Upper lobe of right lung (tissue), 1 donor: ENCODE results near the gene EML1. TPM values are rescaled to one million over a fixed set of nuclear protein-coding genes. Genes with fewer than 3 reads are reported as not detected.

Source experiments
- ATAC-seq: fragments of 200-7000 bp; cut with Tn5 transposase; one replicate; pipeline ENCODE4 v1.9.1; 2020; ENCODE audit warnings: mild to moderate bottlenecking, moderate library complexity
- DNase-seq: peaks from one replicate; pipeline ENCODE4 v3.0.0-alpha.2; 2020
- H3K27ac ChIP-seq: fragments of 200-600 bp; one replicate; pipeline ENCODE4 v1.8.0; 2022
- H3K27me3 ChIP-seq: fragments of 200-600 bp; one replicate; pipeline ENCODE4 v1.8.0; 2022; ENCODE audit warnings: mild to moderate bottlenecking
- H3K36me3 ChIP-seq: fragments of 200-600 bp; one replicate; pipeline ENCODE4 v1.8.0; 2022
- H3K4me1 ChIP-seq: fragments of 200-600 bp; one replicate; pipeline ENCODE4 v1.8.0; 2022
- H3K4me3 ChIP-seq: fragments of 200-600 bp; one replicate; pipeline ENCODE4 v1.8.0; 2022; ENCODE audit warnings: mild to moderate bottlenecking
- H3K9me3 ChIP-seq: fragments of 200-600 bp; one replicate; pipeline ENCODE4 v1.8.0; 2022
- intact Hi-C: fragments of 100-400 bp; cut with DNase I; formaldehyde crosslinking; loops from one replicate; pipeline ENCODE4 v1.11.0; 2022
- total RNA-seq: library from RNA; stranded (reverse); fragmentation: NEBNext Ultra II Directional; extraction: Animal tissue kit (Norgen Biotek cat#: 25700); gene quantifications from one replicate; pipeline ENCODE4 v1.2.1, GENCODE V29; 2021
- TF ChIP-seq, protein P1 (sequence below): fragments of 200-600 bp; IDR thresholded peaks from one replicate; pipeline ENCODE4 v1.8.0; 2022; ENCODE audit warnings: antibody characterized with exemption
- donor health status: DM: no; HTN: yes; CAD: no; lungs with severe emphysema.

The EML1 gene
- total RNA-seq, 1 donor from 2014 or later, result 42.2 TPM

DNA sequence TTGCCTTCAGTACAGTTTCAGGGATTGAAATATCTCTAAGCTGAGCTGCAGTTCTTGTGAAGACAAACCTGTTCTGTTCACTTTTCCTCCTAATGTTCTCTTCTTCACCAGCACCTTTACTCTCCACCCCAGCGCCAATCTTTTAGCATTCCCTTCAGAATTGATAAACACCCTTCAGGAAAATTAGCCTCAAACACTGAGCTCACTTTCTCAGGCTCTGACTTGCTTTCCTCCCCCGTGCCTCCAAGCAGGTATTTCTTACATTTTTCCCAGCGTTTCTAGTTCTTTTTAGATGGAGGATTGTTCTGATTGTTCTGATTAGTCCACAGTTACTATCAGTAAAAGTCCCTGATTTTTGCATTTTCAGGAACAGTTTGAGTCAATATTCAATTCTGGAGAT is 183.5 kb downstream of the EML1 start:
- DNase-seq (no peak), ATAC-seq (no peak)
- intact Hi-C loops, result no loop called here
- no peaks in the 10 kb centered on the region for H3K4me1 ChIP-seq
- no peak overlapping the region for H3K4me3 ChIP-seq
- no peaks in the 10 kb centered on the region for H3K9me3 ChIP-seq
- TF ChIP-seq, protein P1, sequence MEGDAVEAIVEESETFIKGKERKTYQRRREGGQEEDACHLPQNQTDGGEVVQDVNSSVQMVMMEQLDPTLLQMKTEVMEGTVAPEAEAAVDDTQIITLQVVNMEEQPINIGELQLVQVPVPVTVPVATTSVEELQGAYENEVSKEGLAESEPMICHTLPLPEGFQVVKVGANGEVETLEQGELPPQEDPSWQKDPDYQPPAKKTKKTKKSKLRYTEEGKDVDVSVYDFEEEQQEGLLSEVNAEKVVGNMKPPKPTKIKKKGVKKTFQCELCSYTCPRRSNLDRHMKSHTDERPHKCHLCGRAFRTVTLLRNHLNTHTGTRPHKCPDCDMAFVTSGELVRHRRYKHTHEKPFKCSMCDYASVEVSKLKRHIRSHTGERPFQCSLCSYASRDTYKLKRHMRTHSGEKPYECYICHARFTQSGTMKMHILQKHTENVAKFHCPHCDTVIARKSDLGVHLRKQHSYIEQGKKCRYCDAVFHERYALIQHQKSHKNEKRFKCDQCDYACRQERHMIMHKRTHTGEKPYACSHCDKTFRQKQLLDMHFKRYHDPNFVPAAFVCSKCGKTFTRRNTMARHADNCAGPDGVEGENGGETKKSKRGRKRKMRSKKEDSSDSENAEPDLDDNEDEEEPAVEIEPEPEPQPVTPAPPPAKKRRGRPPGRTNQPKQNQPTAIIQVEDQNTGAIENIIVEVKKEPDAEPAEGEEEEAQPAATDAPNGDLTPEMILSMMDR, result no peak
- H3K27me3 ChIP-seq, result no peaks in the 10 kb centered on the region
- no peak overlapping the region for H3K27ac ChIP-seq
- H3K36me3 ChIP-seq, result no peaks in the 10 kb centered on the region

DNA sequence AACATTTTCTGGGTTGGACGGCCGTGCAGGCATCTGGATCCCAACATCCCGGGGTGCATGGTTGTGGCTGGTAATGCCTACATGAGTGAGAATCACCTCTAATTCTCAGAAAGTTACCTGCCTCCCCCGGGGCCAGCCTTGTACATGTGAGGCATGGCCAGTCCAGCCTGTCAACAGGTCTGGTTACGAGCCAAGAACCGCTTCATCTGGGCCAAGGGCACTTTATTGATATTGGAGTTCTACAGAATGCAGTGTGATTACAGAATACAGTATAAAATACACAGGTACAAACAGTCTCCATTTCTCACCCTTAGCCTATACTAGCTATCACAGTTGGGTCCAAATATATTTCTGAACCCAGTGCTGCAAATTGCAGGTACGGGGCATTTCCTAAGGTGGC is 187.1 kb downstream of the EML1 start:
- no peak for ATAC-seq
- intact Hi-C loops, result loop anchor here (5.0 to 10.0 kb wide), 2 partner anchors 125 to 212 kb away; no protein-coding TSS in a partner anchor
- TF ChIP-seq, protein P1, result no peak
- no peak overlapping the region for H3K27ac ChIP-seq
- DNase-seq, result no peak
- H3K36me3 ChIP-seq, result no peaks in the 10 kb centered on the region
- no peaks in the 10 kb centered on the region for H3K9me3 ChIP-seq
- H3K27me3 ChIP-seq, result no peaks in the 10 kb centered on the region
- H3K4me3 ChIP-seq, result no peak overlapping the region
- no peaks in the 10 kb centered on the region for H3K4me1 ChIP-seq

DNA sequence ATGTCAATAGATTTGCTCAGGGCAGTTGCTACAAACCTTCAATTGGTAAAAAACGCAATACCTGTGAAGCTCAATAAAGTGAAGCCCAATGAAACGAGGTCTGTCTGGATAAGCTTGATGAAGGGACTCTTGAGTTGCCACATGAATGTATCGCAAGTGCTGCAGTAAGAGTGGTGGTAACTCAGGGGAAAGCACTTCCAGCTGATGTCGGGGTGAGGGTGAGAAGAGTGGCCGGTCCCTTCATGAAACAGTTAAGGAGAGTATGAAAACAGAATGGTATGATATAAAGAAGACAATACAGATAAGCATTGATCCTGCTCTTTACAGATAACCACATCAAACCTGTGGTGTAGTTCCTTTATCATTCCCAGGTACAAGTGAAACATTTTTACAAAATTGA is 188.6 kb downstream of the EML1 start:
- Histone ChIP-seq H3K27me3 (no peaks in the 10 kb centered on the region), H3K9me3 (no peaks in the 10 kb centered on the region), H3K36me3 (no peaks in the 10 kb centered on the region), H3K4me1 (no peaks in the 10 kb centered on the region), H3K4me3 (no peak overlapping the region), H3K27ac (no peak overlapping the region)
- TF ChIP-seq, protein P1, result no peak
- ATAC-seq (no peak), DNase-seq (no peak)
- intact Hi-C loops, result loop anchor here (5.0 to 10.0 kb wide), 2 partner anchors 123 to 210 kb away; no protein-coding TSS in a partner anchor

DNA sequence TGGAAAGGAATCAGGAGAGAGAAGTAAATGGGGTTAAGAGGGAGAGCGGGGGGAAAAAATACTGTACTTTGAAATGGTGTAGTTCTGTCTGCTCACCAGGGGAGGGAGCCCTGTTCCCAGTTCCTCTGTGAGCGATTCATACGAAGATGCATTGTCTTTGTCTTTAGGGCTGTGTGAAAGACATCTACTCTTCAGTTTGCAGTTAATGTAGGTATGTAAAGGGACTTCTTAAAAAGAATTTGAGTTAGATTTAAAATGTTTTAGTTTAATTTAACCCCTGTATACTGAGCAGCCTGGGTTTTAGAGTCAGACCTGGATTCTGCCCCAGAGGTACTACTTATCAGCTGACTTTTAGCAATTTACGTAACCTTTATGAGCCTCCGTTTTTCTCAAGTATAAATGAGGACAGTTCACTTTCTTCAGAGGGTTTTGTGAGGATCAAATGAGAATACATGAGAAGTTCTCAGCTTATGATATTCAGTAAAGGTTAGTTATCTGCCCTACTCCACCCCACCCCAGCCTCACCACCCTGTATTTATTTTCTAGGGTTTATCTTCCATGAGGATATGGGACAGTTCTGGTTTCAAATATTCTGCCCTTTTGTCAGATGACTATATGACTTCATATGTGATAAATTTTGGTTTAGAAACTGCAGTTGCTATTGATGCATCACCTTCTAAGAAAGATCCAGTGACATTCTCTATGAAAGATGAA is 189.5 kb downstream of the EML1 start:
- Histone ChIP-seq H3K4me3 (no peak overlapping the region), H3K4me1 (no peaks in the 10 kb centered on the region), H3K27me3 (no peaks in the 10 kb centered on the region), H3K36me3 (no peaks in the 10 kb centered on the region), H3K27ac (no peak overlapping the region), H3K9me3 (no peaks in the 10 kb centered on the region)
- TF ChIP-seq, protein P1, result peak; percentile 89
- DNase-seq (no peak), ATAC-seq (peak; percentile 99)
- intact Hi-C loops, result loop anchor here (5.0 to 10.0 kb wide), 2 partner anchors 122 to 210 kb away; no protein-coding TSS in a partner anchor

DNA sequence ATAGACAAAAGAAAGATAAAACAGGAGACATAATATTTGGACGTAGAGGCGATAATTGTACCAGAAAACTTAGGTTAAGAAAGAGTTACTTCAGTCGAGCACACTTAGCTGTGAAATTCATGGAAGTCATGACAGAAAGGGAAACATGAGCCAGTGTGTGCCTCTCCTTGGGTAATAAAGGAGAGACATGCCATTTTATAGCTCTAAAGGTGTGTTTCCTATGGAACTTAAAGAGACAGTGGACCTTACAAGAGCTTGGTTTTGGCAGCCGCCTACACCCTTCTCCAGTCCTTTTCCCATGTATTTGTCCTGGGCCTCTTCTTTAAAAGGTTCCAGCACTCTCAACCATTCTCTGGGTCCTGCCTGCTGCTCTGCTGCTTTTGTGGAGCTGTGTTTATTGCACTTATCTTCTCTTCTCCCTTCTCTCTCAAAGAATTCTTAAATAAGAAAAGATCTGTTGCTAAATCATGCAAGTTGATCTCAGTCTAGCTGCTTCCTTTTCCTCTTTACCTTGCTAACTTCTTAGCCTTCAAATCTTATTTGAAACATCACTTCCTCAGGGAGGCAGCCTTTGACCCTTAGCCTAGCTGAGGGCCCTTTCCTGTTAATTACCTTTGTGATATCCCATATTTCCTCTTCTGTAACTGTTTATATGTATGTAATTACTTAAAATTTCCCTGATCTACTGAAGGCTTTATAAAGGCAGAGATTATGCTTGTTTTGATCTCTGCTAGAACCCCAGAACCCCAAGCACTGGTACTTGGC is 190.2 kb downstream of the EML1 start:
- intact Hi-C loops, result loop anchor here (5.0 to 10.0 kb wide), 2 partner anchors 121 to 209 kb away; no protein-coding TSS in a partner anchor
- no peaks in the 10 kb centered on the region for H3K36me3 ChIP-seq
- TF ChIP-seq, protein P1, result no peak
- ATAC-seq (no peak), DNase-seq (no peak)
- no peaks in the 10 kb centered on the region for H3K27me3 ChIP-seq
- H3K4me1 ChIP-seq, result no peaks in the 10 kb centered on the region
- no peaks in the 10 kb centered on the region for H3K9me3 ChIP-seq
- H3K27ac ChIP-seq, result no peak overlapping the region
- no peak overlapping the region for H3K4me3 ChIP-seq
